HL-60 (cell line): Measurements from ENCODE around the gene NRCAM.

Source experiments
- GABPA ChIP-seq: IDR thresholded peaks from 2 replicates; pipeline ENCODE4 v1.6.1; 2012; ENCODE audit warnings: low read depth
- POLR2AphosphoS5 ChIP-seq: IDR thresholded peaks from 2 replicates; pipeline ENCODE4 v1.6.1; 2012; ENCODE audit warnings: low read depth

DNA sequence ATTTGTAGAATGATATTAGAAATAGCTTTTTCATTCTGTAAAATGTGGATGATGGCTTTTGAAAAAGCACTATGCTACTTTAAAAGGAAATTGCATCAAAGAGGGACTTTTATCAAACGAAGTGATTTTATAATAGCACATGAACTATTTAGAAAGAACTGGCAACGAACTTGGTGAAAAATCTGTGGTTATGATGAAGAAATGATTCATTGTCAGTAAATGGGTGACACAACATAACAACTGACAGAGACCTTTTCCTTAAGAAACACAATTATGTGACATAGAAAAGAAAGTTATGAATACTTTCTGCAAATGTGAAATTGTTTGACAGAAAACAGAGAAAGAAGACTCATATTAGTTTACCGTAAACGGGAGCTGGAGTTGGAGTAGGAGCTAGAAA lies 265.3 kb downstream of the NRCAM start:
- TF ChIP-seq GABPA = no peak
- no peak for TF ChIP-seq POLR2AphosphoS5
